ENCODE results near the gene GOLGA6L25.
"Not testable (repeated sequence)": the region's sequence is repeated elsewhere in the genome, so short reads cannot be mapped to it uniquely, and the experiment has no call there.

Gene GOLGA6L25, protein sequence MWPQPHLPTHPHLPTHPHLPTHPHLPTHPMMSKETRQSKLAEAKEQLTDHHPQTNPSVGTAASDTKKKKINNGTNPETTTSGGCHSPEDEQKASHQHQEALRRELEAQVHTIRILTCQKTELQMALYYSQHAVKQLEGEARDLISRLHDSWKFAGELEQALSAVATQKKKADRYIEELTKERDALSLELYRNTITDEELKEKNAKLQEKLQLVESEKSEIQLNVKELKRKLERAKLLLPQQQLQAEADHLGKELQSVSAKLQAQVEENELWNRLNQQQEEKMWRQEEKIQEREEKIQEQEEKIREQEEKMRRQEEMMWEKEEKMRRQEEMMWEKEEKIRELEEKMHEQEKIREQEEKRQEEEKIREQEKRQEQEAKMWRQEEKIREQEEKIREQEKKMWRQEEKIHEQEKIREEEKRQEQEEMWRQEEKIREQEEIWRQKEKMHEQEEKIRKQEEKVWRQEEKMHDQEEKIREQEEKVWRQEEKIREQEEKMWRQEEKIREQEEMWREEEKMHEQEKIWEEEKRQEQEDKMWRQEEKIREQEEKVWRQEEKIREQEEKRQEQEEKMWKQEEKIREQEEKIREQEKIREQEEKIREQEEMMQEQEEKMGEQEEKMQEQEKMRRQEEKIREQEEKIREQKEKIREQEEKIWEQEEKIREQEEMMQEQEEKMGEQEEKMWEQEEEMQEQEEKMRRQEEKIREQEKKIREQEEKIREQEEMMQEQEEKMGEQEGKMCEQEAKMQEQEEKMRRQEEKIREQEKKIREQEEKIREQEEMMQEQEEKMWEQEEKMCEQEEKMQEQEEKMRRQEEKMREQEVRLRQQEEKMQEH

DNA sequence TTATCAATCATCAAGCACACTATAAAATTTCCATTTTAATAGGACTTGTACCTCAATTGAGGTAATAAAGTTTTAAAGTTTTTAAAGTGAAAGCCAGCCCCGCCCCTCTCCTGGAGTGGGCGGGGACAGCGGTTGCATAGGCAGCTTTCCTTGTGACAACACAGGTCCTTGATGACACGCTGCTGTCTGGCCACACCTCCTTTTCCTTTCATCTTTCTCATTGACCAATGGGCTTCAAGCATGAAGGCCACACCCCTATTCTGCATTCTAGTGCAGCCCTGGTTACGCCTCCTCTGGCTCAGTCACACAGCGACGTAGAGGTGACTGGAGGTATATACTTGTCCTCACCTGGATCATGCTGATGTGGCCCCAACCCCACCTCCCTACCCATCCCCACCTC is at the start of gene GOLGA6L25:
GOLGA6L25 (plus strand) TSS at position 301 of the 400 bp plus-strand sequence; CDS start at position 362, 61 bp downstream.
- not testable (repeated sequence) for H3K4me3 ChIP-seq (ENCODE audit: low read length); DNase-seq (ENCODE audit: low read depth)

DNA sequence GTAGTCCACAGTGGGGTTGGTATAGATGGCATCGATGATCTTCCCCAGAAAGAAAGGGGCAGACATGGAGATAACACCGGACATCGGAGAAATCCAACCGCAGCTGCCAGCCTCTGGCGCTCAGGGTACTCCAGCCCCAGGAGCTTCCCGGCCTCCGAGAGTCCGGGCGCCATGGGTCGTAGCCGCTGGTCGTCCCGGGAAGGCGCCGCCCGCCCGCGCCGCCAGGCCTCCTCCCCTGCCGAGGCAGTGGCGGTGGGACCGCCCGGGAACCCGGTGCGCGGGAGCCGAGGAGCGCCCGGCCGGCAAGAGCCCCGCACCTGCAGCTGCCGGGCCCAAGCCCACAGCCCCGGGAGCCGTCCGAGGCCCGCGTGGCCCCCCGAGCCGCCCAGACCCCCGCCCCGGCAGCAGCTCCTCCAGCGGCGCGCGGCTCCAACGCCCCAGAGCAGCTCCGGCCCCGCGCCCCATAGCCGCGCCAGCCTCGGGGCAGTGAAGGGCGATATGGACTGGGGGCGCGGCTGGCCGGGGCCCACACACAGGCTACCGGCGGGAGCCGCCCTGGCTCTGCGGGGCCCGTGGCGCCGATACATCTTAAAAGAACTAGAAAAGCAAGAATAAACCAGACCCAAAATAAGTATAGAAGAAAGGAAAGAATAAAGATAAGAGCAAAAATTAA is 45.0 kb upstream of the GOLGA6L25 start:
- H3K4me3 ChIP-seq (ENCODE audit: low read length); DNase-seq (ENCODE audit: low read depth): not testable (repeated sequence)

DNA sequence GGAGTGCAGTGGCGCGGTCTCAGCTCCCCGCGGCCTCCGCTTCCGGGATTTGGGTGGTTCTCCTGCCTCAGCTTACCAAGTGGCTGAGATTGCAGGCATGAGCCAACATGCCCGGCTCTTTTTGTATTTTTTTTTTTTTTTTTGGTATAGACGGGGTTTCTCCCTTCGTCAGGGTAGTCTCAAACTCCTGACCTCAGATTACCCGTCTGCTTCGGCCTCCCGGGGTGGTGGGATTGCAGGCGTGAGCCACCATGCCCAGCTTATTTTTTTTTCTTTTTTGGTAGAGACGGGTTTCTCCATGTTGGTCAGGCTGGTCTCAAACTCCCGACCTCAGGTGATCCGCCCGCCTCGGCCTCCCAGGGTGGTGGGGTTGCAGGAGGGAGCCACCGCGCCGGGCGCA is 39.2 kb upstream of the GOLGA6L25 start:
- DNase-seq (ENCODE audit: low read depth); H3K4me3 ChIP-seq (ENCODE audit: low read length): not testable (repeated sequence)

DNA sequence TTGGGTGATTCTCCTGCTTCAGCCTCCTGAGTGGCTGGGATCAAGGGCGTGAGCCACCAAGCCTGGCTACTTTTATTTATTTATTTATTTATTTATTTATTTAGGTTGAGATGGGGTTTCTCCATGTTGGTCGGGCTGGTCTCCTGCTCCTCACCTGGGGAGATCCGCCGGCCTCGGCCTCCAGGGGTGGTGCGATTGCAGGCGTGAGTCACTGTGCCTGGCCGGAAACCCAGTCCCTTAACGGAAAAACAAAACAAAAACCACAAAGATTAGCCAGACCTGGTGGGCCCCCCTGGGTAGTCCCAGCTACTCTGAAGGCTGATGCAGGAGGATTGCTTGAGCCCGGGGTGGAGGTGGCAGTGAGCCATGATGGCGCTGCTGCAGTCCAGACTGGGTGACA is 38.2 kb upstream of the GOLGA6L25 start:
- H3K4me3 ChIP-seq (ENCODE audit: low read length); DNase-seq (ENCODE audit: low read depth): not testable (repeated sequence)

DNA sequence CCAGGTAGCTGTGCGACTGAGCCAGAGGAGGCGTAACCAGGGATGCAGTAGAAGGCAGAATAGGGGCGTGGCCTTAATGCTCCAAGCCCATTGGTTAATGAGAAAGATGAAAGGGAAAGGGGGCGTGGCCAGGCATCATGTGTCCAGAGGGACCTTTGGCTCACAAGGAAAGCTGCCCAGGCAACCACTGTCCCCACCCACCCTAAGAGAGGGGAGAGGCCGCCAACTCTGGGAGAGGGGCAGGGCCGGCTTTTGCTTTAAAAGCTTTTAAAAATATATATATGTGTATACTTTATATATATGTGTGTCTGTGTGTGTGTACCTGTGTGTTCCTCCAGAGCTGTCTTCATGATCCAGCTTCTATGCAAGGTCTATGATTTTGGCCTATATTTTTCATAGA is 20.4 kb upstream of the GOLGA6L25 start, which contains the start of gene GOLGA8G:
GOLGA8G (minus strand) TSS at position 18 of the 400 bp plus-strand sequence. CDS start 62 bp downstream, outside the sequence.
- DNase-seq (ENCODE audit: low read depth): not testable (repeated sequence)

DNA sequence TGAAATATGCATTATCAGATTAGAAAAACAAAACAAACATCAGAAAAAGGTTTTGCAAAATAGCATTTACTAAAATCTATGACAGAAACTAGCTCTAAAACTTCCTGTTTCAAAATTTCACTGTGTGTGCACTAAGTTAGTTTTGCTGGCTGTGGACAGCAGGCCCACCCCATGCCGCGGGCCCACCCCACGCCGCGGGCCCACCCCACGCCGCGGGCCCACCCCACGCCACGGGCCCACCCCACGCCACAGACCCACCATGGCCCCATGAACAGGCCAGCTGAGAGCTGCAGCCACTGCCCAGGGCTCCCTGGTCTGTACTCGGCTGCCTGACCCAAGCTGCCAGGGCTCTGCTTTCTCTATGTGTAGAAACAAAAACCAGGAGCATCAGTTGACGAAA is 20.0 kb downstream of the GOLGA6L25 start:
- not testable (repeated sequence) for DNase-seq (ENCODE audit: low read depth); H3K4me3 ChIP-seq (ENCODE audit: low read length)

More for the DNA sequence above, 20.4 kb upstream of the GOLGA6L25 start, which contains the start of gene GOLGA8G:
- H3K4me3 ChIP-seq (ENCODE audit: low read length): not testable (repeated sequence)

DNA sequence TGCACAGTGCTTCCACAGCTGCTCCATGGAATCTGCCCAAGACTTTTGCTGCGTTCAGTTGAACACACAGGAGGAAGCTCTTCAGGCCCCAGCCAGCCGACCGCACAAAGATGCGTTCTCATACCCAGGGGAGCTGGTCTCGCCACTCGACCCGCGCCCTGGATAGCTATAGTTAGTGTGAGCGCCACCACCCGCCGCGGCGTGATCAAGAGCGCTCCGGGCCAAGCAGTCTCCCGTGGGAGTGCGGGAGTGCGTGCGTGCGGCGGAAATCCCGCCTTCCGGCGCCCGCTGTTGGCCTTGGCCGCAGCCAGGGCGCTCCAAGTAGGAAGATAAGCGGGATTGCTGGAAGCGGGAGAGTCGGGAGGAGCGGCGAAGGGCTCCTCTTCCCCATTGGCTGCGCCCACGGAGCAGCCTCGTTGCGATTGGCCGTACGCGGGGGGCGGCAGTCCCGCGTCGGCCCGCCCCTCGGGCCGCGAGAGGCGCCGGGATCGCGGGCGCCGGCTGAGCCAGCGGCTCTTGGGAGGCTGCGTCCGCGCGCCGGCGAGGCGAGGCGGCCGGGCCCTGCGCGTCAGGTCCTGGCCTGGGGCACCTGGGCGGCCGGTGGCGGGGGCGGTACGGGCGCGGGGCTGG is 35.7 kb downstream of the GOLGA6L25 start:
- not testable (repeated sequence) for H3K4me3 ChIP-seq (ENCODE audit: low read length); DNase-seq (ENCODE audit: low read depth)

DNA sequence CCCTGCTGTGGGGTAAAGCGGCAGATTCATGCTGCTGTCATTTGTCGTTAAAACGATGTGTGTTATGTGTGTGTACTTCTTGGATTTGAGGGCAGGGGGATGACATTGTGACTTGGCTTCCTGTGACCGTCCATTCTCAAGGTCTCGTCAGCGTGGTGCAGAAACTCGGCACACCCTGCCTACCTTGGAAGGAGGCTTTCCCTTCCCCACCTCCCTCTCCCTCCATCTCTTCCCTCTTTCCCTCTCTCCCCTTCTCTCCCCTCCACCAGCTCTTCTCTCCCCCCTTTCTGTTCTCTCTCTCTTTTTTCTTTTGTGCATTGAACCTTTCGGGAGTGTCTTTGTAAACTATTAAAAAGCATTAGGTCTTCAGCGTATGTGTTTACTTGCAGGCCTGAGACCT is 36.4 kb downstream of the GOLGA6L25 start:
- peak overlapping the region; percentile 47 for H3K4me3 ChIP-seq (ENCODE audit: low read length)
- DNase-seq (ENCODE audit: low read depth): not testable (repeated sequence)

DNA sequence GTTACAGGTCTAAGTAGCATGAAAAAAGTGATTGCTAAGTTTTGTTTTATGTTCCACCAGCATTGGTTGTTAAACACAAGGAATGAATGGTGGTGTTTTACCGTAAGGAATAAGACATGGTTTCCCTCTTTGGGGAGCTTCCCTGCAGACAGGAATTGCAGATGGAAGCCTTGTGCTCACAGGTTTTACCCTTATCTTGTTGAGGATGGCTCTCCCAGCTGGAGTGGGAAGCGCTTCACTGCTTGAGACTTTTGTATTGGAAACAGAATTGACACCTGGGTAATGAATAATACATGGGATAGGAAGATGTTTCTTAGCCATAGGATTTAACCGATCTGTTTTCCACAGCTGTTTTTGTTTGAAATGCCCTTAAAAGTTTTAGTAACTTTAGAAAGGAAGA is 39.0 kb downstream of the GOLGA6L25 start:
- DNase-seq (ENCODE audit: low read depth); H3K4me3 ChIP-seq (ENCODE audit: low read length): not testable (repeated sequence)

DNA sequence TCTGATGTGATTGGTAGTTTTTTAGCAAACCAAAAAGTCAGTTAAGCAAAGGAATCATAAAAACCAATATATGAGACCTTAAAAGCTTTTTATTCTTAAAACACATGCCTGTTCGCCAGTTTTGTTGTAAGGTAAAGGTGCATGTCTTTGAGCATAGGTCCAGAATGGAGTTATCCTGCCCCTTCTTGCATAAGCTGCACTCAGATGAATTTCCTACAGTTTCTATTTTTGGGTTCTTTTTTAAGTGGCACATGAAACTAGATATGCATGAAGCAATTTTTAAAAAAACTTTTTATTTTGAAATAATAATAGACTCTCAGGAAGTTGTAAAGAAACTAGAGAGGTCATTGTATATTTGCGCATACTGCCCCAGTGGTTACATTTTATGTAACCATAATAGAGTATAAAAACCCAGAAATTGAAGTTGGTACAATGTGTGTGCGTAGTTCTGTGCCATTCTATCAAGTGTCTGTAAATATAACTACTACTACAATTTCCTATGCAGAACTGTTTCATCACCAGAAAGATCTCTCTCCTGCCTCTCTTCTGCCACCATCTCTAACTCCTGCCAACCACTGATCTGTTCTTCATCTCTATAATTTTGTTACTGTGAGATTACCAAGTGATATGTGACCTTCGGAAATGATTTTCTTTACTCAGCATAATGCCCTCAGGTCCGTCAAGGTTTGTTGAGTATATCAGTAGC is 40.2 kb downstream of the GOLGA6L25 start:
- H3K4me3 ChIP-seq (ENCODE audit: low read length); DNase-seq (ENCODE audit: low read depth): not testable (repeated sequence)

DNA sequence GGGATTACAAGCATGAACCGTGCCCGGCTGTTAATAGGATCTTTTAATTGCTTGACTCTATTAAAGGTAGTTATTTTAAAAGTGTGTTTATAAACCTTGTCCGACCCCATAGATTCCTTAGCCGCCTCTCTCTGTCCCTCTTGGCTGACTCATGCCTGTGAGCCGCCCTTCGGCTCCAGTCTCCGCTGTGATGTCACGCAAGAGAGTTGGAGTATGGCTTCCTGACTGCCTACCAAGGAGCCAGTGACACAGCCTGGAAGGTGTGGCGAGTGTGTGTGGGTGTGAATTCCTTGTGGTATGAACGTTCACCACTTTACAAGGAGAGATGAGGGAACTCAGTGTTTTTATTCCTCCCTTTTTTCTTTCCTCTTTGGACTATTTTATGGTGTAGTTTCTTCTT is 44.1 kb downstream of the GOLGA6L25 start:
- not testable (repeated sequence) for H3K4me3 ChIP-seq (ENCODE audit: low read length); DNase-seq (ENCODE audit: low read depth)

DNA sequence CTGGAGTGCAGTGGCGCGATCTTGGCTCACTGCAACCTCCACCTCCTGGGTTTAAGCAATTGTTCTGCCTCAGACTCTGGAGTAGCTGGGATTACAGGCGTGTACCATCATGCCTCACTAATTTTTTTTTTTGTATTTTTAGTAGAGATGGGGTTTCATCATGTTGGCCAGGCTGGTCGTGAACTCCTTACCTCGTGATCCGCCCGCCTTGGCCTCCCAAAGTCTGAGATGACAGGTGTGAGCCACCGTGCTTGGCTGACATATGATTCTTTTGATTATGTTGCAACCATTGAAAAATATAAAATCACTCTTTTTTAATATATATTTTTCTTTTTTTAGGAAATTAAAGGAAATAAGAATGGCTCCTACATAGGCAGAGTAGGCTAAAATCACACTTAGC is 44.8 kb downstream of the GOLGA6L25 start:
- H3K4me3 ChIP-seq (ENCODE audit: low read length); DNase-seq (ENCODE audit: low read depth): not testable (repeated sequence)

DNA sequence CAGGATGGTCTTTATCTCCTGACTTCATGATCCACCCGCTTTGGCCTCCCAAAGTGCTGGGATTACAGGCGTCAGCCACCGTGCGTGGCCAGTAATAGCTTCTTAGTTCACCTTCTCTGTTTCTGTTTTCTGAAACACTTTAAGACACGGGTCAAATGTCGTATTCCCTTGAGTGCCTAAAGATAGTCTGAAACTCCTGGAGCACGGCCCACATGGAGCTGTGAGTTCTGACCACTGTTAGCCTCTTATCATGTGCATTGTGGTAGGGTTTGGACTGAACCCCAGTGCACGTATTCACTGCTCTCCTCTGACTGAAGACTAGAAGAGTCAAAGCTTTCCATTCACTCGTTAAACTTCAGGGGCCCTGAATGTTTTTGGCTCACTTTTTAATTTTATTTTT is 48.8 kb downstream of the GOLGA6L25 start:
- H3K4me3 ChIP-seq (ENCODE audit: low read length); DNase-seq (ENCODE audit: low read depth): not testable (repeated sequence)
